HCT116 (cell line): ENCODE results near the gene SORCS2. TPM values are rescaled to one million over a fixed set of nuclear protein-coding genes. Genes with fewer than 3 reads are reported as not detected.

ENCODE experiments used
- ATAC-seq: fragments of 200-7000 bp; cut with Tn5 transposase; 2 replicates; pipeline ENCODE4 v1.9.1; 2020; ENCODE audit warnings: mild to moderate bottlenecking, moderate library complexity
- BruUV-seq: library from RNA; stranded (reverse); fragments of 400-500 nt; replicated peaks from 2 replicates; lab custom pipeline; 2021; lab: Mats Ljungman, UMichigan
- CTCF ChIA-PET: fragments of 300-600 bp; sonication (Branson Sonifier 250); formaldehyde crosslinking; loops from one replicate; lab custom pipeline; 2021; ENCODE audit warnings: antibody characterized with exemption; lab: Charles Lee
- POLR2A ChIA-PET: fragments of 300-600, 350-600 bp; sonication (Branson Sonifier 250); formaldehyde crosslinking; loops from one replicate; lab custom pipeline; 2021; ENCODE audit warnings: antibody characterized with exemption; lab: Charles Lee
- RAD21 ChIA-PET, 2 experiments: fragments of 300-600 bp; sonication (Branson Sonifier 250); formaldehyde crosslinking; loops; one replicate each; lab custom pipeline; 2023; ENCODE audit warnings: low total read pairs in 2 of 2; ENCODE audit not compliant: uncharacterized antibody in 2 of 2, unreplicated experiment in 2 of 2, low non-redundant PET in 1 of 2; lab: Charles Lee
- DNase-seq: peaks from one replicate; pipeline ENCODE4 v3.0.0-alpha.2; 2010; ENCODE audit warnings: low read depth, low spot score
- H2AFZ ChIP-seq: fragments of 200-600 bp; shearing (Covaris generic), sonication (generic); 2 replicates; pipeline ENCODE4 v1.6.1; 2017; ENCODE audit warnings: low read depth, mixed run types, mixed read lengths, antibody characterized with exemption, low read length; ENCODE audit not compliant: poor library complexity, severe bottlenecking
- H3K27ac ChIP-seq: 2 replicates; pipeline ENCODE4 v1.5.1; 2012; ENCODE audit warnings: low read depth, low read length
- H3K27me3 ChIP-seq: fragments of 200-600 bp; sonication (generic); 2 replicates; pipeline ENCODE4 v1.6.1; 2016; ENCODE audit warnings: mixed run types, low read length, mixed read lengths; ENCODE audit not compliant: insufficient read depth
- H3K36me3 ChIP-seq, 2 experiments: fragments of 200-500 bp in 1 of 2; fragments of 200-600 bp in 1 of 2; sonication (Bioruptor generic) in 1 of 2; sonication (generic) in 1 of 2; 2 replicates each; pipeline versions ENCODE4 v1.5.1 to v1.6.1; 2014 to 2016; ENCODE audit warnings: low read length in 2 of 2, inconsistent platforms in 1 of 2, mixed read lengths in 1 of 2, mixed run types in 1 of 2; ENCODE audit not compliant: insufficient read depth in 2 of 2, control insufficient read depth in 1 of 2
- H3K4me1 ChIP-seq, 2 experiments: fragments of 200-600 bp in 1 of 2; sonication (generic) in 1 of 2; 2 replicates each; pipeline versions ENCODE4 v1.5.1 to v1.6.1; 2012 to 2017; ENCODE audit warnings: low read length in 2 of 2, inconsistent platforms in 1 of 2, mild to moderate bottlenecking in 1 of 2, mixed read lengths in 1 of 2, mixed run types in 1 of 2, moderate library complexity in 1 of 2; ENCODE audit not compliant: insufficient read depth in 2 of 2, control insufficient read depth in 1 of 2
- H3K4me2 ChIP-seq: fragments of 200-600 bp; sonication (generic); 2 replicates; pipeline ENCODE4 v1.6.1; 2017; ENCODE audit warnings: mixed run types, low read length, mixed read lengths
- H3K4me3 ChIP-seq, 2 experiments: fragments of 200-600 bp in 1 of 2; sonication (generic) in 1 of 2; replicated peaks in 1 of 2; 2 replicates each; pipeline ENCODE4 v1.5.1; 2011 to 2016; ENCODE audit warnings: low read length in 2 of 2, control low read depth in 1 of 2, low read depth in 1 of 2, mild to moderate bottlenecking in 1 of 2, mixed read lengths in 1 of 2, mixed run types in 1 of 2
- H3K79me2 ChIP-seq: fragments of 200-600 bp; sonication (generic); 2 replicates; pipeline ENCODE4 v1.6.1; 2017; ENCODE audit warnings: mild to moderate bottlenecking, mixed run types, low read length, moderate library complexity, mixed read lengths; ENCODE audit not compliant: insufficient read depth
- H3K9ac ChIP-seq: fragments of 200-600 bp; sonication (generic); 2 replicates; pipeline ENCODE4 v1.6.1; 2016; ENCODE audit warnings: low read length, mixed read lengths
- H3K9me2 ChIP-seq: fragments of 200-600 bp; sonication (generic), shearing (Covaris generic); 2 replicates; pipeline ENCODE4 v1.6.1; 2017; ENCODE audit warnings: mixed run types, mild to moderate bottlenecking, moderate library complexity; ENCODE audit not compliant: insufficient read depth
- H3K9me3 ChIP-seq, 2 experiments: fragments of 200-500 bp in 1 of 2; fragments of 200-600 bp in 1 of 2; sonication (Bioruptor generic) in 1 of 2; sonication (generic) in 1 of 2; 2 replicates each; pipeline ENCODE4 v1.6.1; 2014 to 2017; ENCODE audit warnings: low read length in 2 of 2, mixed read lengths in 2 of 2, inconsistent platforms in 1 of 2, low read depth in 1 of 2, mild to moderate bottlenecking in 1 of 2, mixed run types in 1 of 2, moderate library complexity in 1 of 2; ENCODE audit not compliant: control insufficient read depth in 1 of 2, insufficient read depth in 1 of 2
- H4K20me1 ChIP-seq: fragments of 200-600 bp; sonication (generic), shearing (Covaris generic); 2 replicates; pipeline ENCODE4 v1.6.1; 2017; ENCODE audit warnings: mixed run types, mild to moderate bottlenecking, moderate library complexity; ENCODE audit not compliant: insufficient read depth
- CBX3 ChIP-seq: IDR thresholded peaks from 2 replicates; pipeline ENCODE4 v1.6.1; 2012; ENCODE audit warnings: low read depth
- ELF1 ChIP-seq: IDR thresholded peaks from 2 replicates; pipeline ENCODE4 v1.6.1; 2012; ENCODE audit warnings: low read depth, borderline replicate concordance
- EZH2 ChIP-seq: fragments of 200-600 bp; sonication (generic); IDR thresholded peaks from 2 replicates; pipeline ENCODE4 v1.6.1; 2017; ENCODE audit warnings: antibody characterized with exemption, mixed run types
- FOSL1 ChIP-seq: IDR thresholded peaks from 2 replicates; pipeline ENCODE4 v1.6.1; 2012; ENCODE audit warnings: low read depth
- POLR2AphosphoS5 ChIP-seq: IDR thresholded peaks from 2 replicates; pipeline ENCODE4 v1.6.1; 2011; ENCODE audit warnings: mild to moderate bottlenecking, low read depth, low read length, moderate library complexity
- SIN3A ChIP-seq: IDR thresholded peaks from 2 replicates; pipeline ENCODE4 v1.6.1; 2012; ENCODE audit warnings: low read depth
- SP1 ChIP-seq: IDR thresholded peaks from 2 replicates; pipeline ENCODE4 v1.6.1; 2012; ENCODE audit warnings: low read depth
- ZFX ChIP-seq: fragments of 450-650 bp; IDR thresholded peaks from 2 replicates; pipeline ENCODE4 v1.6.1; 2017
- intact Hi-C: fragments of 100-400 bp; cut with micrococcal nuclease; formaldehyde crosslinking; loops from 2 replicates; pipeline ENCODE4 v1.10.0; 2022
- total RNA-seq: library from RNA; stranded (reverse); gene quantifications from one replicate; pipeline ENCODE4 v1.2.1, GENCODE V29; 2021; ENCODE audit not compliant: unreplicated experiment
- TF ChIP-seq, protein P1 (sequence below), 3 experiments: fragments of 200-600 bp in 1 of 3; sonication (generic) in 1 of 3; IDR thresholded peaks in 2 of 3; conservative IDR thresholded peaks in 1 of 3; 2 replicates each; pipeline ENCODE4 v1.5.1; 2012 to 2017; ENCODE audit warnings: low read depth in 2 of 3, low read length in 2 of 3, antibody characterized with exemption in 1 of 3, borderline replicate concordance in 1 of 3, control low read depth in 1 of 3, mild to moderate bottlenecking in 1 of 3, mixed read lengths in 1 of 3, mixed run types in 1 of 3, moderate library complexity in 1 of 3; ENCODE audit not compliant: insufficient read depth in 1 of 3
- TF ChIP-seq, protein P2 (sequence below): IDR thresholded peaks from 2 replicates; pipeline ENCODE4 v1.6.1; 2012

Gene SORCS2
- total RNA-seq, 1 experiment from 2014 or later, result 0.37 TPM

DNA sequence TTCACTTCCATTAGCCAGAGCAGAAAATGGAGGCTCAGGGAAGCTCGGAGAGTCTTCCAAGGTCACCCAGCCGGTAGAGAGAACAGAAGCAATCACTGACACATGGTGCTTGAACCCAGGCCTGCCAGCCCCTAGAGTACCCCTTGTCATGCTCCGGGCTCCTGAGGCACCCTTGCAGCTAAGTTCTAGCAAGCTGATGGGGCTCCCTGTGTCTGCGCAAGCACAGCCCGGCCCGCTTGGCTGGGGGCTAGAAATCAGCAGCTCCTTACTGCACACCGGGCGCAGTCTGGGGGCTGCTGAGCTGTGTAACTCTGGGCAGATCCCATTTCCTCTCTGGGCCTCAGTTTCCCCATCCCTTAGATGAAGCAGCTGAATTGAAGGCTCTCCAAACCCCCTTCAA, 344.5 kb downstream of the SORCS2 start:
- H3K9ac ChIP-seq, result no peak overlapping the region
- H3K4me2 ChIP-seq, result no peak overlapping the region
- no peak overlapping the region for H3K4me3 ChIP-seq
- H2AFZ ChIP-seq, result no peak overlapping the region
- H3K79me2 ChIP-seq, result no peaks in the 10 kb centered on the region
- ChIA-PET RAD21 (no interaction called here), CTCF (no interaction called here), POLR2A (no interaction called here)
- no peaks in the 10 kb centered on the region for H3K9me2 ChIP-seq
- no peak for ATAC-seq
- H3K4me1 ChIP-seq, result peaks cover 4 to 20% of the 10 kb centered on the region in 2 experiments
- no TSS peak for BruUV-seq
- no peaks in the 10 kb centered on the region for H3K9me3 ChIP-seq
- no peaks in the 10 kb centered on the region for H3K36me3 ChIP-seq
- TF ChIP-seq CBX3, result no peak
- TF ChIP-seq, protein P1, sequence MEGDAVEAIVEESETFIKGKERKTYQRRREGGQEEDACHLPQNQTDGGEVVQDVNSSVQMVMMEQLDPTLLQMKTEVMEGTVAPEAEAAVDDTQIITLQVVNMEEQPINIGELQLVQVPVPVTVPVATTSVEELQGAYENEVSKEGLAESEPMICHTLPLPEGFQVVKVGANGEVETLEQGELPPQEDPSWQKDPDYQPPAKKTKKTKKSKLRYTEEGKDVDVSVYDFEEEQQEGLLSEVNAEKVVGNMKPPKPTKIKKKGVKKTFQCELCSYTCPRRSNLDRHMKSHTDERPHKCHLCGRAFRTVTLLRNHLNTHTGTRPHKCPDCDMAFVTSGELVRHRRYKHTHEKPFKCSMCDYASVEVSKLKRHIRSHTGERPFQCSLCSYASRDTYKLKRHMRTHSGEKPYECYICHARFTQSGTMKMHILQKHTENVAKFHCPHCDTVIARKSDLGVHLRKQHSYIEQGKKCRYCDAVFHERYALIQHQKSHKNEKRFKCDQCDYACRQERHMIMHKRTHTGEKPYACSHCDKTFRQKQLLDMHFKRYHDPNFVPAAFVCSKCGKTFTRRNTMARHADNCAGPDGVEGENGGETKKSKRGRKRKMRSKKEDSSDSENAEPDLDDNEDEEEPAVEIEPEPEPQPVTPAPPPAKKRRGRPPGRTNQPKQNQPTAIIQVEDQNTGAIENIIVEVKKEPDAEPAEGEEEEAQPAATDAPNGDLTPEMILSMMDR (IDR thresholded peaks at IDR 0.05 in 2 of 3, conservative IDR thresholded peaks at IDR 0.05 in 1 of 3; ENCODE audit: borderline replicate concordance in 1 of 3, insufficient read depth in 1 of 3, low read depth in 2 of 3, low read length in 2 of 3), result no peak
- no peak for TF ChIP-seq SP1
- no peak for TF ChIP-seq ELF1
- TF ChIP-seq ZFX, result no peak
- TF ChIP-seq EZH2, result no peak
- TF ChIP-seq SIN3A, result no peak
- no peak for TF ChIP-seq FOSL1
- TF ChIP-seq POLR2AphosphoS5, result no peak
- TF ChIP-seq, protein P2, sequence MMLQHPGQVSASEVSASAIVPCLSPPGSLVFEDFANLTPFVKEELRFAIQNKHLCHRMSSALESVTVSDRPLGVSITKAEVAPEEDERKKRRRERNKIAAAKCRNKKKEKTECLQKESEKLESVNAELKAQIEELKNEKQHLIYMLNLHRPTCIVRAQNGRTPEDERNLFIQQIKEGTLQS, result no peak
- intact Hi-C loops, result no loop called here
- no peaks in the 10 kb centered on the region for H4K20me1 ChIP-seq
- DNase-seq, result no peak
- H3K27me3 ChIP-seq, result no peaks in the 10 kb centered on the region
- H3K27ac ChIP-seq, result no peak overlapping the region
